ENCODE results near the gene NAA50.

DNA sequence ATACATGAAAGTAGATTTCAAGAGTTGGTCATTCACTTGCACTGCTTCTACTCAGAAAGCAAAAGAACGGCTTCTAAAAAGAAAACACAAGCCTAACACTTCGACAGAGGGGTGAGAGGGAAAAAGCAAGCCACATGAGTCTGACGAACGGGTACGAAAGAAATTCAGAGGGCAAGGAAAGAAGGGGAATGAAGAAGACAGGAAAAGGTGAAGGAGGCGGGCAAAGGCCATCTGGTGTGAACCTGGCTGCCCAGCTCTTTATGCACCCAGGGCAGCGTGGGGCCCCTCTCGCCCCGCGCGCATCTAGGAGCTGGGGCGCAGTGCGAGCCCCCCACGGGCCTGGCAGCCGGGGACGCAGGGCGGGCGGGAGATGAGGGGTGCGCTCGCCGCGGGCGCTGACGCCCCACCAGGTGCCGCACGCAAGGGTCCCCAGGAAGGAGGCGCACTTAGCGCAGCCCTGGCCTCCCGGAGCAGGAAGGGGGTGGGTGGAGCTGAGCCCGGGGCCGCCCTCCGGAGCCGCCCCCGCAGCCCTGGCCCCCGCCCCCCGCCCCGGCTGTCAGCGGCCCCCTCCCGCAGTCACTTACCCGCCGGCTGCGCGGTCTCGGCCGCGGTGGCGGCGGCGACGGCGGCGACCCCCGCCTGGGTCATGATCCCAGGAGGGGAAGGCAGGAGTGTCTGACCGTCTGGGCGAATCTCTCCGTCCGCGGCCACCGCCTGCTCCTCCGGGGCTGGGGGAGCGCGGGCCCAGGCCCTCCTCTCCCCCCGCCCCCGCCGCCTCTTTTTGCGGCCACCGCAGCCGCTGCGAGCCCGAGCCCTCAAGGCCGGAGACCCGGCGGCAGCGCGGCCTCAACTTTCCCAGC lies 50.0 kb downstream of the NAA50 start, which contains the start of gene USF3:
- TF ChIP-seq, protein P1, sequence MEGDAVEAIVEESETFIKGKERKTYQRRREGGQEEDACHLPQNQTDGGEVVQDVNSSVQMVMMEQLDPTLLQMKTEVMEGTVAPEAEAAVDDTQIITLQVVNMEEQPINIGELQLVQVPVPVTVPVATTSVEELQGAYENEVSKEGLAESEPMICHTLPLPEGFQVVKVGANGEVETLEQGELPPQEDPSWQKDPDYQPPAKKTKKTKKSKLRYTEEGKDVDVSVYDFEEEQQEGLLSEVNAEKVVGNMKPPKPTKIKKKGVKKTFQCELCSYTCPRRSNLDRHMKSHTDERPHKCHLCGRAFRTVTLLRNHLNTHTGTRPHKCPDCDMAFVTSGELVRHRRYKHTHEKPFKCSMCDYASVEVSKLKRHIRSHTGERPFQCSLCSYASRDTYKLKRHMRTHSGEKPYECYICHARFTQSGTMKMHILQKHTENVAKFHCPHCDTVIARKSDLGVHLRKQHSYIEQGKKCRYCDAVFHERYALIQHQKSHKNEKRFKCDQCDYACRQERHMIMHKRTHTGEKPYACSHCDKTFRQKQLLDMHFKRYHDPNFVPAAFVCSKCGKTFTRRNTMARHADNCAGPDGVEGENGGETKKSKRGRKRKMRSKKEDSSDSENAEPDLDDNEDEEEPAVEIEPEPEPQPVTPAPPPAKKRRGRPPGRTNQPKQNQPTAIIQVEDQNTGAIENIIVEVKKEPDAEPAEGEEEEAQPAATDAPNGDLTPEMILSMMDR (IDR thresholded peaks at IDR 0.05): no peak
- peak in 1 of 2 donors; percentile 25 for TF ChIP-seq POLR2A (IDR thresholded peaks at IDR 0.05)
- TF ChIP-seq POLR2AphosphoS5 (IDR thresholded peaks at IDR 0.05; ENCODE audit: insufficient read depth in 1 of 2, low read depth in 1 of 2): peak in 1 of 2 donors; percentile 5

Measured in vagina (tissue), 2 donors.